Measurements from ENCODE around the gene HACD3. TPM values are rescaled to one million over a fixed set of nuclear protein-coding genes. Genes with fewer than 3 reads are reported as not detected.

HACD3 gene
- total and polyA plus RNA-seq, 9 donors: 39.2 to 96.6 (median 58.0) TPM

GRCh38 chr15:65578904-65579728, 48.9 kb downstream of the HACD3 start:
- Histone ChIP-seq H3K4me3 (no peak overlapping the region), H3K27me3 (no peaks in the 10 kb centered on the region), H3K36me3 (no peaks in the 10 kb centered on the region), H3K27ac (no peak overlapping the region), H3K9me3 (no peaks in the 10 kb centered on the region), H3K4me1 (ENCODE audit: insufficient read depth) (peaks cover 5% of the 10 kb centered on the region)
- no peak for TF ChIP-seq EP300 (IDR thresholded peaks at IDR 0.05)
- TF ChIP-seq, protein P1, sequence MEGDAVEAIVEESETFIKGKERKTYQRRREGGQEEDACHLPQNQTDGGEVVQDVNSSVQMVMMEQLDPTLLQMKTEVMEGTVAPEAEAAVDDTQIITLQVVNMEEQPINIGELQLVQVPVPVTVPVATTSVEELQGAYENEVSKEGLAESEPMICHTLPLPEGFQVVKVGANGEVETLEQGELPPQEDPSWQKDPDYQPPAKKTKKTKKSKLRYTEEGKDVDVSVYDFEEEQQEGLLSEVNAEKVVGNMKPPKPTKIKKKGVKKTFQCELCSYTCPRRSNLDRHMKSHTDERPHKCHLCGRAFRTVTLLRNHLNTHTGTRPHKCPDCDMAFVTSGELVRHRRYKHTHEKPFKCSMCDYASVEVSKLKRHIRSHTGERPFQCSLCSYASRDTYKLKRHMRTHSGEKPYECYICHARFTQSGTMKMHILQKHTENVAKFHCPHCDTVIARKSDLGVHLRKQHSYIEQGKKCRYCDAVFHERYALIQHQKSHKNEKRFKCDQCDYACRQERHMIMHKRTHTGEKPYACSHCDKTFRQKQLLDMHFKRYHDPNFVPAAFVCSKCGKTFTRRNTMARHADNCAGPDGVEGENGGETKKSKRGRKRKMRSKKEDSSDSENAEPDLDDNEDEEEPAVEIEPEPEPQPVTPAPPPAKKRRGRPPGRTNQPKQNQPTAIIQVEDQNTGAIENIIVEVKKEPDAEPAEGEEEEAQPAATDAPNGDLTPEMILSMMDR (IDR thresholded peaks at IDR 0.05): no peak
- TF ChIP-seq POLR2A (IDR thresholded peaks at IDR 0.05): no peak
- 74 to 76% (median 74%) methylated on average over 8 of the region's 8 CpGs for WGBS, 3 donors
- no peak for DNase-seq
- intact Hi-C loops (cut with DNase I): no loop called here

- H3K9me3 ChIP-seq: no peaks in the 10 kb centered on the region
- H3K4me1 ChIP-seq (ENCODE audit: insufficient read depth): peaks cover 5% of the 10 kb centered on the region
- no peak overlapping the region for H3K4me3 ChIP-seq
- 77 to 82% (median 81%) methylated on average over 3 of the region's 3 CpGs for WGBS, 3 donors
- DNase-seq: no peak
- intact Hi-C loops (cut with DNase I): no loop called here
- H3K27me3 ChIP-seq: no peaks in the 10 kb centered on the region
- H3K27ac ChIP-seq: no peak overlapping the region
- TF ChIP-seq EP300 (IDR thresholded peaks at IDR 0.05): no peak
- no peaks in the 10 kb centered on the region for H3K36me3 ChIP-seq
Observed at GRCh38 chr15:65579762-65580161, 49.5 kb downstream of the HACD3 start.

DNA sequence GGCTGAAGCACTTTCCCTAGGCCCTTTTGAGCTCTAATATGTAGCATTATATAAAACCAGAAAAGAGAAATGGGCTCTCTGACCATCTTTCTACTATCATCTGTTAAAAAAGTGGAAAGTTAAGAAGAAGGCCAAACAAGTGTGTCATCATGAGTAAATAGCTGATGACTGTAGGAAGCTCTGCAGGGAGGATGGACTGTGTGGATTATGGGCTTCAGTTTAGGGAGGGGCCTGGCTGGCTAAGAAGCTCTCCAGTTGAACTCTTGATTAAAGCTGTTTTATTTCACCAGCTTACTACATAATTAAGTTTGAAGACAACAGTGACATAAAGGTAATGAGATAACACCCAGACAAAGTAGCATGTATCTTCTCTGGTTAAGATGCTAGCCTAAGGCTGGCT, 50.0 kb downstream of the HACD3 start:
- H3K27me3 ChIP-seq: no peaks in the 10 kb centered on the region
- intact Hi-C loops (cut with DNase I): no loop called here
- H3K9me3 ChIP-seq: no peaks in the 10 kb centered on the region
- TF ChIP-seq EP300 (IDR thresholded peaks at IDR 0.05): no peak
- TF ChIP-seq POLR2A (IDR thresholded peaks at IDR 0.05): no peak
- TF ChIP-seq, protein P1 (IDR thresholded peaks at IDR 0.05): no peak
- no peak overlapping the region for H3K4me3 ChIP-seq
- no peak overlapping the region for H3K27ac ChIP-seq
- H3K36me3 ChIP-seq: no peaks in the 10 kb centered on the region
- peaks cover 5% of the 10 kb centered on the region for H3K4me1 ChIP-seq (ENCODE audit: insufficient read depth)
- no peak for DNase-seq

GRCh38 chr15:65583701-65584100, 53.4 kb downstream of the HACD3 start:
- intact Hi-C loops (cut with DNase I): no loop called here
- Histone ChIP-seq H3K4me3 (no peak overlapping the region), H3K4me1 (ENCODE audit: insufficient read depth) (no peaks in the 10 kb centered on the region), H3K36me3 (no peaks in the 10 kb centered on the region), H3K27ac (no peak overlapping the region), H3K27me3 (no peaks in the 10 kb centered on the region), H3K9me3 (no peaks in the 10 kb centered on the region)
- TF ChIP-seq EP300 (IDR thresholded peaks at IDR 0.05) (no peak), POLR2A (IDR thresholded peaks at IDR 0.05) (no peak)
- TF ChIP-seq, protein P1 (IDR thresholded peaks at IDR 0.05): no peak
- DNase-seq: no peak
- WGBS, 3 donors: 20 to 37% (median 23%) methylated on average over 1 of the region's 1 CpG

DNA sequence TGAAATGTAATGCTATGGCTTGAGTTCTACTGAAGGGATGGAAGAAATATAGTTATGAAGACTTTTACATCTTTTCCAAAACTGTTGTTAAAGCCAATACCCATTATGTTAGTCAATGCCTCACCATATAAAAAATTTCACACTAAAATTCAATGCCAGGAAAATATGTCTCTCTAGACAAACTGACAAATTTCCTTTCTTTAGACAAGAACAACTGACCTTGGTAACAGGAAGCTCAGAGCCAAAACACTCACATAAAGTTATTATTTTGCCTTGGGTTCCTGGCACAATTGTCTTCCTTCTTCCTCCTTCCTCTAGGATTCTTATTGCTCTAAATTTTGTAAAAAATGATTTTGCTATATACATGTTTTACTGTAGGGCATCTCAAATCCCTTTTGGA, 54.0 kb downstream of the HACD3 start:
- no peak for DNase-seq
- Histone ChIP-seq H3K4me3 (no peak overlapping the region), H3K9me3 (no peaks in the 10 kb centered on the region), H3K27me3 (no peaks in the 10 kb centered on the region), H3K4me1 (ENCODE audit: insufficient read depth) (no peaks in the 10 kb centered on the region), H3K36me3 (no peaks in the 10 kb centered on the region), H3K27ac (no peak overlapping the region)
- intact Hi-C loops (cut with DNase I): no loop called here
- no peak for TF ChIP-seq EP300 (IDR thresholded peaks at IDR 0.05)
- TF ChIP-seq, protein P1 (IDR thresholded peaks at IDR 0.05): no peak
- no peak for TF ChIP-seq POLR2A (IDR thresholded peaks at IDR 0.05)
